GM12878 (cell line): ENCODE results near the gene PRSS37. TPM values are rescaled to one million over a fixed set of nuclear protein-coding genes. Genes with fewer than 3 reads are reported as not detected.

Experiments used
- ATAC-seq: fragments of 200-7000 bp; cut with Tn5 transposase; 3 replicates; pipeline ENCODE4 v1.9.1; 2020; ENCODE audit warnings: mild to moderate bottlenecking, moderate library complexity
- Bru-seq: library from RNA; stranded (reverse); fragments of 400-500 nt; gene quantifications from one replicate; lab custom pipeline; 2021; lab: Mats Ljungman, UMichigan
- BruChase-seq, 2 experiments: library from RNA; stranded (reverse); fragments of 400-500 nt; gene quantifications; one replicate each; lab custom pipeline; 2021; lab: Mats Ljungman, UMichigan
- BruUV-seq: library from RNA; stranded (reverse); fragments of 400-500 nt; replicated peaks from 2 replicates; lab custom pipeline; 2021; lab: Mats Ljungman, UMichigan
- CTCF ChIA-PET: fragments of 300-600 bp; sonication (Branson Sonifier 250); formaldehyde crosslinking; extraction: SDS; loops from one replicate; lab custom pipeline; 2021; ENCODE audit warnings: inconsistent platforms; lab: Yijun Ruan, JAX
- POLR2A ChIA-PET: fragments of 350-600 bp; formaldehyde crosslinking; extraction: SDS; loops from one replicate; lab custom pipeline; 2021; ENCODE audit warnings: inconsistent platforms; lab: Charles Lee
- RAD21 ChIA-PET: fragments of 300-600 bp; sonication (Branson Sonifier 250); formaldehyde crosslinking; loops from one replicate; lab custom pipeline; 2023; ENCODE audit warnings: antibody characterized with exemption; ENCODE audit not compliant: unreplicated experiment; lab: Charles Lee
- SMC1A ChIA-PET: fragments of 300-600 bp; sonication (Branson Sonifier 250); formaldehyde crosslinking; loops from one replicate; lab custom pipeline; 2023; ENCODE audit not compliant: unreplicated experiment, uncharacterized antibody; lab: Charles Lee
- DNase-seq: peaks from one replicate; pipeline ENCODE4 v3.0.0-alpha.2; 2011; ENCODE audit warnings: low read depth, low spot score
- FAIRE-seq: peaks from 3 replicates; lab custom pipeline; 2011; peaks lifted over from hg19 to GRCh38; lab: Jason Lieb, UNC
- H2AFZ ChIP-seq: 2 replicates; pipeline ENCODE4 v1.6.0; 2011; ENCODE audit warnings: low read depth, low read length, control low read depth; ENCODE audit not compliant: control insufficient read depth
- H3K27ac ChIP-seq: 2 replicates; pipeline ENCODE4 v1.5.1; 2011; ENCODE audit warnings: control low read depth; ENCODE audit not compliant: control insufficient read depth, insufficient read depth
- H3K27me3 ChIP-seq, 2 experiments: replicated peaks in 1 of 2; 2 replicates each; pipeline versions ENCODE4 v1.6.0 to v1.6.1; 2011; ENCODE audit warnings: low read length in 1 of 2; ENCODE audit not compliant: control insufficient read depth in 2 of 2, insufficient read depth in 2 of 2
- H3K36me3 ChIP-seq, 2 experiments: 2 replicates each; pipeline ENCODE4 v1.5.1; 2011; ENCODE audit warnings: low read length in 1 of 2; ENCODE audit not compliant: control insufficient read depth in 2 of 2, insufficient read depth in 2 of 2
- H3K4me1 ChIP-seq: 2 replicates; pipeline ENCODE4 v1.6.1; 2011; ENCODE audit warnings: mild to moderate bottlenecking, low read length, moderate library complexity, mixed read lengths; ENCODE audit not compliant: control insufficient read depth, insufficient read depth
- H3K4me2 ChIP-seq: 2 replicates; pipeline ENCODE4 v1.6.0; 2011; ENCODE audit warnings: control low read depth; ENCODE audit not compliant: control insufficient read depth, insufficient read depth
- H3K4me3 ChIP-seq: fragments of 200-600 bp; sonication (generic); 2 replicates; pipeline ENCODE4 v1.5.1; 2016
- H3K79me2 ChIP-seq: 2 replicates; pipeline ENCODE4 v1.6.0; 2011; ENCODE audit warnings: low read length; ENCODE audit not compliant: control insufficient read depth, insufficient read depth
- H3K9ac ChIP-seq: 2 replicates; pipeline ENCODE4 v1.8.0; 2011; ENCODE audit warnings: low read length, control low read depth, mixed read lengths; ENCODE audit not compliant: control insufficient read depth, insufficient read depth
- H3K9me3 ChIP-seq: replicated peaks from 3 replicates; pipeline ENCODE4 v1.5.1; 2011; ENCODE audit warnings: mild to moderate bottlenecking, low read length; ENCODE audit not compliant: control insufficient read depth, insufficient read depth
- H4K20me1 ChIP-seq: 2 replicates; pipeline ENCODE4 v1.6.0; 2011; ENCODE audit not compliant: control insufficient read depth, insufficient read depth
- CHD2 ChIP-seq: IDR thresholded peaks from 2 replicates; pipeline ENCODE4 v1.6.1; 2011; ENCODE audit warnings: low read depth, low read length, improper control_type of control experiment, borderline replicate concordance
- EZH2 ChIP-seq: IDR thresholded peaks from 2 replicates; pipeline ENCODE4 v1.6.1; 2012; ENCODE audit warnings: low read depth, mild to moderate bottlenecking, control low read depth, inconsistent platforms, low read length, borderline replicate concordance; ENCODE audit not compliant: control insufficient read depth
- HDAC2 ChIP-seq: fragments of 200-600 bp; sonication (generic); IDR thresholded peaks from 2 replicates; pipeline ENCODE4 v1.6.1; 2017
- SP1 ChIP-seq: IDR thresholded peaks from one replicate; pipeline ENCODE4 v1.6.1; 2011; ENCODE audit warnings: low read depth, low read length
- TCF7 ChIP-seq: IDR thresholded peaks from 2 replicates; pipeline ENCODE4 v1.6.1; 2014; ENCODE audit warnings: antibody characterized with exemption, borderline replicate concordance
- WGBS: methylation state at CpG from one replicate; pipeline ENCODE4 v1.1.6; 2016; ENCODE audit warnings: low lambda C conversion rate; ENCODE audit not compliant: insufficient replicate concordance, insufficient coverage; ENCODE audit errors: missing lambda C conversion rate; 5-methylcytosine and 5-hydroxymethylcytosine counted together
- in situ Hi-C: fragments of 300-500 bp; cut with MboI; formaldehyde crosslinking; loops from 9 replicates; pipeline ENCODE4 v1.14.3; 2018; ENCODE audit warnings: mixed read lengths
- intact Hi-C: fragments of 100-400 bp; cut with micrococcal nuclease; formaldehyde crosslinking; loops from one replicate; pipeline ENCODE4 v1.14.2; 2022; ENCODE audit not compliant: unreplicated experiment
- long read RNA-seq, 2 experiments: library from polyadenylated mRNA; unstranded; transcript quantifications; one replicate each; pipeline ENCODE4 v2.0.0, GENCODE V29; 2019 to 2020
- polyA minus RNA-seq, 3 experiments: library from RNA; depleted of rRNA, polyadenylated mRNA; stranded (reverse); fragments of >200 nt; gene quantifications; 2 replicates each; pipeline ENCODE4 v1.2.3, GENCODE V29; 2011
- polyA plus RNA-seq, 11 experiments: library from polyadenylated mRNA; depleted of rRNA in 4 of 11; unstranded in 6 of 11; stranded (reverse) in 5 of 11; fragments of >200 nt; fragmentation: Nextera tagmentation in 4 of 11; fragmentation: Illumina TruSeq in 1 of 11; extraction: Ambion mirVana in 4 of 11; extraction: Trizol in 1 of 11; gene quantifications; 1 replicate in 1 of 11; 2 replicates in 10 of 11; pipeline versions ENCODE4 v1.2.1 to v1.2.3, GENCODE V29; 2011 to 2016; ENCODE audit warnings: inconsistent platforms in 2 of 11, missing spikeins in 2 of 11, low read depth in 1 of 11
- total RNA-seq, 4 experiments: library from RNA; depleted of rRNA in 3 of 4; stranded (reverse); fragments of >200 nt in 3 of 4; fragmentation: Illumina TruSeq in 1 of 4; extraction: Trizol in 1 of 4; gene quantifications; 2 replicates each; pipeline versions ENCODE4 v1.2.1 to v1.2.3, GENCODE V29; 2013 to 2021

The PRSS37 gene, protein sequence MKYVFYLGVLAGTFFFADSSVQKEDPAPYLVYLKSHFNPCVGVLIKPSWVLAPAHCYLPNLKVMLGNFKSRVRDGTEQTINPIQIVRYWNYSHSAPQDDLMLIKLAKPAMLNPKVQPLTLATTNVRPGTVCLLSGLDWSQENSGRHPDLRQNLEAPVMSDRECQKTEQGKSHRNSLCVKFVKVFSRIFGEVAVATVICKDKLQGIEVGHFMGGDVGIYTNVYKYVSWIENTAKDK
- total RNA-seq (2013; cell fraction: nucleolus; rRNA removed): not detected in 2 replicates
- total RNA-seq (2014; rRNA removed) (not detected in 2 replicates), total RNA-seq (2014; rRNA removed; fragmentation: Illumina TruSeq; extraction: Trizol) (not detected in 2 replicates), total RNA-seq (2021) (not detected in 2 replicates), polyA plus RNA-seq (2011; rRNA removed) (not detected in 2 replicates), polyA plus RNA-seq (2014; fragmentation: Illumina TruSeq; extraction: Trizol) (not detected in 2 replicates), polyA plus RNA-seq (2014; fragmentation: Nextera tagmentation; extraction: Ambion mirVana) (not detected), polyA plus RNA-seq (2014; rRNA removed) (not detected in 2 replicates), polyA plus RNA-seq (2016; fragmentation: Nextera tagmentation; extraction: Ambion mirVana) (not detected), polyA minus RNA-seq (2011; rRNA and poly(A)+ RNA removed) (not detected in 2 replicates), Bru-seq, nascent RNA (not detected), BruChase-seq, experiment 1, labeled RNA remaining after a 6-hour chase (not detected), BruChase-seq, experiment 2, labeled RNA remaining after a 2-hour chase (not detected)
- not detected for polyA plus RNA-seq (2011; ENCODE audit: low read depth)
- not detected in 2 replicates for polyA plus RNA-seq (2011; cell fraction: cytosol; rRNA removed)
- polyA plus RNA-seq (2011; cell fraction: nucleus; rRNA removed): not detected in 2 replicates
- not detected in 2 replicates for polyA plus RNA-seq (2012)
- polyA minus RNA-seq (2011; cell fraction: cytosol; rRNA and poly(A)+ RNA removed): not detected in 2 replicates
- not detected in 2 replicates for polyA minus RNA-seq (2011; cell fraction: nucleus; rRNA and poly(A)+ RNA removed)
- long read RNA-seq, experiment 1: 0 reads
- long read RNA-seq, experiment 2: 0 reads

DNA sequence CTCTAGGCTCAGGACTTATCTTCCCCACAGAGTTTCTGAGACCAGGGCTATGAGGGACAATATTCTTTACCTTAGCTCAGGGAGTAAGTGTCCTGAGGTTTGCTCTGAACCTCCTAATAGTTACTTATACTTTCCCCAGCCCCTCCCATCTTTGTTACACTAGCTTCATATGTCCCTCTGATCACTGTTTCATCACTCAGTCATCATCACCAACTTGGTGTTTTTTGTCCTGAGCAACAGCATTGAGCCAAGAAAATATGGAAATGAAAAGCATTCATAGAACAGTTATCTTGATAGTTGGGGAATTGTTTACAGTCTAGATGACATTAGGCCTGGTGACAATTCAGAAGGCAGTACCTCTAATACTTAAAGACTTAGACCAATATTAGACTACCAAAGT lies at the start of gene PRSS37:
Gene PRSS37 (minus strand): TSS at position 101 of the 400 bp plus-strand sequence. CDS start 436 bp downstream, outside the sequence.
- FAIRE-seq (no peak), DNase-seq (no peak), ATAC-seq (no peak)
- no peaks in the 10 kb centered on the region for H3K4me1 ChIP-seq
- no peaks in the 10 kb centered on the region for H4K20me1 ChIP-seq
- no peak within 1 kb of the TSS for H2AFZ ChIP-seq
- BruUV-seq: no TSS peak
- ChIA-PET RAD21 (no interaction called here), POLR2A (no interaction called here), SMC1A (interaction anchor here (0.8 to 1.0 kb wide), 2 partner anchors 17 to 92 kb away, joined by 3 to 4 read pairs; no protein-coding TSS in a partner anchor), CTCF (no interaction called here)
- H3K4me2 ChIP-seq: no peak within 1 kb of the TSS
- H3K4me3 ChIP-seq: no peak within 1 kb of the TSS
- no peaks in the 10 kb centered on the region for H3K79me2 ChIP-seq
- in situ Hi-C loops (no loop called here), intact Hi-C loops (no loop called here)
- H3K9ac ChIP-seq: no peak within 1 kb of the TSS
- TF ChIP-seq HDAC2 (no peak), CHD2 (no peak), TCF7 (no peak)
- H3K27ac ChIP-seq: no peak within 1 kb of the TSS
- no peaks in the 10 kb centered on the region for H3K36me3 ChIP-seq
- no peaks in the 10 kb centered on the region for H3K27me3 ChIP-seq
- H3K9me3 ChIP-seq: no peaks in the 10 kb centered on the region

DNA sequence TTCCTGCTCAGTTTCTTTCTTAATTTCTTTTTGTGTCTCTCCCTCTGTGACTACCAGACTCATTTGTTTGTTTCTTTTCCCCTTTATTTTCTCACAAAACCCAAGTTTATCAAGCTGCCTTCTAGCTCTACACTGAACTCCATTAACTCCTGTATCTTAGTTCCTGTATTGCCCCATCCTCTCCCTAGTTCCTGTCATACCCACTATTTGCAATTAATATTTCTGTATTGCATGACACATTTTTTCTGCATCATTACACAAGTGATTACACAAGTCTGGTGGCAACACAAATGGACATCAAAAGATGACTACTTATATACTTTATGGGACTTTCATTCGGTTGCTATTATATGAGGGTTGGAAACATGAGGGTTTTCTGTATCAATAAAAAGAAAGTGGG lies 48.0 kb upstream of the PRSS37 start:
- Histone ChIP-seq H3K9me3 (no peaks in the 10 kb centered on the region), H2AFZ (no peak overlapping the region), H4K20me1 (no peaks in the 10 kb centered on the region), H3K79me2 (no peaks in the 10 kb centered on the region), H3K27me3 (no peaks in the 10 kb centered on the region), H3K4me3 (no peak overlapping the region), H3K4me1 (no peaks in the 10 kb centered on the region), H3K4me2 (no peak overlapping the region), H3K36me3 (no peaks in the 10 kb centered on the region), H3K9ac (no peak overlapping the region), H3K27ac (no peak overlapping the region)
- RAD21 ChIA-PET: no interaction called here
- in situ Hi-C loops: no loop called here
- FAIRE-seq (no peak), DNase-seq (no peak), ATAC-seq (no peak)
- SMC1A ChIA-PET: no interaction called here
- WGBS: 40% methylated on average over 1 of the region's 1 CpG
- POLR2A ChIA-PET: no interaction called here
- CTCF ChIA-PET: interaction anchor here (0.6 kb wide), 1 partner anchor 307 kb away, joined by 3 read pairs; no protein-coding TSS in a partner anchor
- no peak for TF ChIP-seq EZH2
- no peak for TF ChIP-seq SP1
- intact Hi-C loops: no loop called here
- BruUV-seq: no TSS peak
